Measurements from ENCODE around the gene ATG10.
A peak's percentile ranks its signal among the peaks of the same experiment; 100 is the strongest.
"Not testable (repeated sequence)": the region's sequence is repeated elsewhere in the genome, so short reads cannot be mapped to it uniquely, and the experiment has no call there.

The ATG10 gene

GRCh38 chr5:81971712-81972491, at the start of gene ATG10:
ATG10 (plus strand) TSS chr5:81972023; CDS start chr5:81987571, 15,548 bp downstream.
- peak; percentile 83 to 91 for DNase-seq

GRCh38 chr5:81922854-81923279, 49.0 kb upstream of the ATG10 start:
- DNase-seq = no peak

- DNase-seq = no peak
Observed at GRCh38 chr5:81924442-81924841, 47.4 kb upstream of the ATG10 start.

GRCh38 chr5:81925009-81925408, 46.8 kb upstream of the ATG10 start:
- no peak for DNase-seq

GRCh38 chr5:81925981-81926380, 45.8 kb upstream of the ATG10 start:
- no peak for DNase-seq

GRCh38 chr5:81936066-81936465, 35.8 kb upstream of the ATG10 start:
- no peak for DNase-seq

GRCh38 chr5:81936750-81937149, 35.1 kb upstream of the ATG10 start:
- no peak for DNase-seq

GRCh38 chr5:81942746-81943145, 29.1 kb upstream of the ATG10 start:
- no peak for DNase-seq

- no peak for DNase-seq
Observed at GRCh38 chr5:81948349-81948748, 23.5 kb upstream of the ATG10 start.

- DNase-seq = no peak
Observed at GRCh38 chr5:81949462-81949861, 22.4 kb upstream of the ATG10 start.

- DNase-seq = no peak
Observed at GRCh38 chr5:81950996-81951395, 20.8 kb upstream of the ATG10 start.

GRCh38 chr5:81954796-81955195, 17.0 kb upstream of the ATG10 start:
- not testable (repeated sequence) for DNase-seq

- not testable (repeated sequence) for DNase-seq
Observed at GRCh38 chr5:81958129-81958528, 13.7 kb upstream of the ATG10 start.

- DNase-seq = no peak
Observed at GRCh38 chr5:81961651-81962440, 10.0 kb upstream of the ATG10 start.

GRCh38 chr5:81963544-81963943, 8.3 kb upstream of the ATG10 start:
- DNase-seq = no peak

- DNase-seq = peak in 1 of 2 experiments; percentile 25
Observed at GRCh38 chr5:81965524-81965923, 6.3 kb upstream of the ATG10 start.

- DNase-seq = no peak
Observed at GRCh38 chr5:81969226-81969625, 2.6 kb upstream of the ATG10 start.

GRCh38 chr5:81969912-81970311, 1.9 kb upstream of the ATG10 start:
- DNase-seq = no peak

GRCh38 chr5:81971111-81971711, 612 bp upstream of the ATG10 start:
- DNase-seq = peak in 1 of 2 experiments; percentile 49

- no peak for DNase-seq
Observed at GRCh38 chr5:81972492-81972783, 615 bp downstream of the ATG10 start.

GRCh38 chr5:81980160-81980559, 8.3 kb downstream of the ATG10 start:
- no peak for DNase-seq

GRCh38 chr5:81980598-81981260, 8.9 kb downstream of the ATG10 start:
- DNase-seq = no peak

- not testable (repeated sequence) for DNase-seq
Observed at GRCh38 chr5:81982172-81982685, 10.4 kb downstream of the ATG10 start.
